IPS-18a (cell line): ENCODE measurements around the gene ZBTB26.
"Not testable (repeated sequence)": the region's sequence is repeated elsewhere in the genome, so short reads cannot be mapped to it uniquely, and the experiment has no call there.

Source experiments
- H3K27ac ChIP-seq: one replicate; pipeline ENCODE4 v1.5.1; 2013; ENCODE audit warnings: low read length
- H3K27me3 ChIP-seq: one replicate; pipeline ENCODE4 v1.6.1; 2013; ENCODE audit warnings: mild to moderate bottlenecking, low read length; ENCODE audit not compliant: control insufficient read depth, insufficient read depth
- H3K36me3 ChIP-seq: one replicate; pipeline ENCODE4 v1.6.1; 2013; ENCODE audit warnings: low read depth, low read length; ENCODE audit not compliant: control insufficient read depth
- H3K4me1 ChIP-seq: one replicate; pipeline ENCODE4 v1.6.1; 2013; ENCODE audit warnings: low read depth, low read length; ENCODE audit not compliant: control insufficient read depth
- H3K4me3 ChIP-seq: one replicate; pipeline ENCODE4 v1.5.1; 2013; ENCODE audit warnings: low read length
- H3K9ac ChIP-seq: one replicate; pipeline ENCODE4 v1.6.1; 2013; ENCODE audit warnings: mild to moderate bottlenecking, low read length, moderate library complexity
- H3K9me3 ChIP-seq: one replicate; pipeline ENCODE4 v1.6.1; 2013; ENCODE audit warnings: low read depth, low read length; ENCODE audit not compliant: control insufficient read depth

The ZBTB26 gene

GRCh38 chr9:122922713-122923112 lies 8.6 kb downstream of the ZBTB26 start:
- Histone ChIP-seq H3K36me3 (peaks cover 15% of the 10 kb centered on the region), H3K27ac (no peak overlapping the region), H3K4me3 (no peak overlapping the region), H3K9ac (no peak overlapping the region), H3K27me3 (no peaks in the 10 kb centered on the region), H3K4me1 (peaks cover 13% of the 10 kb centered on the region), H3K9me3 (no peaks in the 10 kb centered on the region)

- Histone ChIP-seq H3K4me3 (no peak overlapping the region), H3K9ac (no peak overlapping the region), H3K4me1 (peaks cover 10% of the 10 kb centered on the region), H3K27me3 (no peaks in the 10 kb centered on the region), H3K36me3 (peaks cover 15% of the 10 kb centered on the region), H3K27ac (no peak overlapping the region), H3K9me3 (no peaks in the 10 kb centered on the region)
These were observed 13.0 kb downstream of the ZBTB26 start for GRCh38 chr9:122918310-122918709.

GRCh38 chr9:122912964-122913673 lies 18.2 kb downstream of the ZBTB26 start, which contains the start of gene ZBTB6:
Gene ZBTB6, minus strand, starts transcription at chr9:122913323. Its CDS starts 1,251 bp downstream, at chr9:122912072.
- Histone ChIP-seq H3K27me3 (no peaks in the 10 kb centered on the region), H3K9ac (peak within 1 kb of the TSS; percentile 90), H3K36me3 (peaks cover 20% of the 10 kb centered on the region), H3K9me3 (no peaks in the 10 kb centered on the region), H3K4me3 (peak within 1 kb of the TSS; percentile 95), H3K27ac (peak within 1 kb of the TSS; percentile 95), H3K4me1 (peaks cover 4% of the 10 kb centered on the region)

DNA sequence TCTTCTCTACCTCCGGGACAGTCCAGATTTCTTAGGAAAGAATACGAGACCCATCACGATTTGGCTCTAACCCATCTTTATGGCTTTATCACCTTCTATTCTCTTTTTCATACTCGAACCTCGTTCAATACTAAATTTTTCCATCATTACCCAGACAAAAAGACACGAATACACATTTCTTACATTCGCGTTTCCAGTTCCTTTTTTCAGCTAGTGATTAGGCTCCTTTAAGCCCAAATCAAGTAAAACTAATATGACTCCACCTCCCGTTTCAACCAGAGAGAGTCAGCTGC lies 18.7 kb downstream of the ZBTB26 start:
- H3K27ac ChIP-seq = peak overlapping the region; percentile 95

GRCh38 chr9:122906122-122906521 lies 25.2 kb downstream of the ZBTB26 start:
- H3K4me1 ChIP-seq = peaks cover 11% of the 10 kb centered on the region
- H3K27ac ChIP-seq, H3K9me3 ChIP-seq, H3K27me3 ChIP-seq, H3K9ac ChIP-seq, H3K4me3 ChIP-seq: not testable (repeated sequence)
- peaks cover 14% of the 10 kb centered on the region for H3K36me3 ChIP-seq

More for the DNA sequence above, 18.7 kb downstream of the ZBTB26 start:
- peak overlapping the region; percentile 95 for H3K4me3 ChIP-seq
- peak overlapping the region; percentile 90 for H3K9ac ChIP-seq
- no peaks in the 10 kb centered on the region for H3K27me3 ChIP-seq
- no peaks in the 10 kb centered on the region for H3K9me3 ChIP-seq
- peaks cover 20% of the 10 kb centered on the region for H3K36me3 ChIP-seq
- peaks cover 4% of the 10 kb centered on the region for H3K4me1 ChIP-seq

DNA sequence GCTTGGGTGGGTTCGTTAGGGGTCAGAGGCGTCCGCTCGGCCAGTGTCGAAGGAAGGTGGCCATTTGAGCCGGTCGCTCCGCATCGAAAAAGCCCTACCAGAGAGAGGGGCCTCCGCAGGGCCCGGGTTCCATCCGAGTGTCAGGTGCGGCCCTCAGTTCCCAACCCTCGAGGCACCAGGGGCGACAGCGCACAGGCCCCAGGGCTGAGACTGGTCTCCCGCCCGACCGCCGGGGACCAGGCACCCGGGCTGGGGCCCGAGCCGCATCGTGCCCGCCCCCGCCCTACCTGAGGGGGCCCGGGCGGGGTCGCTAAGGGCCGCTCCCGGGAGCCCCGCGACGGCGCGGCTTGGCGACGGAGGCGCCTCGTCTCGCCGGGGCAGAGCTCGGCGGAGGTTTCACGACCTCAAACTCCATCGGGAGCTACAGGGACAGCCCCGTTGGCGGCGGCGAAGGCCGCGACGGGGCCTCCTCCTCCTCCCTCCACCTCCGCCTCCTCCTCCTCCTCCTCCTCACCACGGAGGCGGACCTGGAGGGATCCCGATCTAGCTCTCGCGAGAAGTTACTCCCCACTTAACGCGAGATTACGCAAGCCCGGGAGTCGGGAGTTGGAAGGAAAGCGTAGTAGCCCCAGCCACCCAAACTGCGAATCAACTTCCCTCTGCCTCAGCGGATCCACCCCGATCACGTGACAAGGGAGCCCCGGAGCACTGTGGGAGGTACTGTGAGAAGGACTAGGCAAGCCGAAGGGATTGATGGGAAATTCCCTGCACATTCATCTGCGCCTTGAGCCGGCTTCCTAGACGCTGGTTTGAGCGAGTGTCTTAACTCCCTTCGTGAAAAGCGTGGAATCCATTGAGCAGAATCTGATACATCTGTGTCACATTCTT lies 26.2 kb downstream of the ZBTB26 start, which contains the start of gene RC3H2:
RC3H2 (minus strand) TSS at position 537 of the 888 bp plus-strand sequence. CDS start 7,850 bp downstream, outside the sequence.
- H3K27ac ChIP-seq = peak within 1 kb of the TSS; percentile 92
- H3K4me3 ChIP-seq = peak within 1 kb of the TSS; percentile 99
- no peaks in the 10 kb centered on the region for H3K27me3 ChIP-seq
- peak within 1 kb of the TSS; percentile 100 for H3K9ac ChIP-seq
- H3K4me1 ChIP-seq = peaks cover 11% of the 10 kb centered on the region
- no peaks in the 10 kb centered on the region for H3K9me3 ChIP-seq
- H3K36me3 ChIP-seq = peaks cover 4% of the 10 kb centered on the region

- Histone ChIP-seq H3K27me3 (no peaks in the 10 kb centered on the region), H3K27ac (peak overlapping the region; percentile 92), H3K9me3 (no peaks in the 10 kb centered on the region), H3K4me3 (peak overlapping the region; percentile 99), H3K36me3 (peaks cover 2% of the 10 kb centered on the region), H3K9ac (peak overlapping the region; percentile 100), H3K4me1 (peaks cover 11% of the 10 kb centered on the region)
These were observed 26.9 kb downstream of the ZBTB26 start for GRCh38 chr9:122904466-122904822.

- no peak overlapping the region for H3K4me3 ChIP-seq
- H3K27ac ChIP-seq = no peak overlapping the region
These were observed 30.5 kb downstream of the ZBTB26 start for GRCh38 chr9:122900791-122901190.

GRCh38 chr9:122897969-122898368 lies 33.3 kb downstream of the ZBTB26 start:
- no peak overlapping the region for H3K9ac ChIP-seq
- peaks cover under 1% of the 10 kb centered on the region for H3K4me1 ChIP-seq
- no peaks in the 10 kb centered on the region for H3K27me3 ChIP-seq
- no peak overlapping the region for H3K4me3 ChIP-seq
- no peak overlapping the region for H3K27ac ChIP-seq
- no peaks in the 10 kb centered on the region for H3K9me3 ChIP-seq
- peaks cover 31% of the 10 kb centered on the region for H3K36me3 ChIP-seq

More at GRCh38 chr9:122900791-122901190, 30.5 kb downstream of the ZBTB26 start:
- no peaks in the 10 kb centered on the region for H3K27me3 ChIP-seq
- peaks cover 11% of the 10 kb centered on the region for H3K4me1 ChIP-seq
- H3K9me3 ChIP-seq = no peaks in the 10 kb centered on the region
- H3K36me3 ChIP-seq = peaks cover 12% of the 10 kb centered on the region
- H3K9ac ChIP-seq = no peak overlapping the region

DNA sequence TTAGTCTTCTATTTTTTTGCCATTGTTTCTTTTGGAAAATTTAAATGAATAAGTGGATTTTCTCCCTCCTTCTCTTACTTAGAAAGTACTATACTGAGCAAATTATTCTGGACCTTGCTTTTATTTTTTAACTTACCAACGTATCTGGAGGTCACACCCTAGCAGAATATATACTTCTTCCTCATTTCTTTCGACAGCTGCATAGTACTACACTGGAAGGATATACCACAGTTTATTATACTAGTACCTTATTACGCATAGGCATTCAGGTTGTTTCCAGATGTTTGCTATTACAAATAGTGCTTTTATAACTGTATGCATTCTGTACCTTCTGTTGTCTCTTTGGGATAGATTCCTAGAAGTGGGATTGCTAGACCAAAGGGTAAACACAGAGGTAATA lies 42.8 kb downstream of the ZBTB26 start:
- Histone ChIP-seq H3K36me3 (peaks cover 52% of the 10 kb centered on the region), H3K4me3 (no peak overlapping the region)

DNA sequence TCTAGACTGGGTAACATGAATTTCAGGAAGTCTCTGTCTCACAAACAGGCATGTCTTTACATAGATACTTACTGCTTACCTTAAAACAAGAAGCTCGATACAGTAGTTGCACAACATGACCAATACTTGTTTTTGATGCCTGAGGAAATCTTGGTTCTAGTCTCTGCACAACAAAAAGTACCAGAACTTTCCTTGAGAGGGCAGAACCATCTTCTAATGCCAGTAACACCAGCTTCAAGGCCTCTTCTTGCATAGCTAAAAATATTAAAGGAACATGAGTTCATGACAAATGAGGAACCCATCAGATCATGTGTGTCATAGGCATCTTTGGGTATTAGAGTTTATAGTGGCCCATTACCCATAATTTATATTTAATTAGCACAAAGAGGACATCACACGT lies 48.2 kb downstream of the ZBTB26 start:
- H3K4me3 ChIP-seq = no peak overlapping the region
- H3K27ac ChIP-seq = no peak overlapping the region
- H3K9ac ChIP-seq = no peak overlapping the region
- no peaks in the 10 kb centered on the region for H3K9me3 ChIP-seq
- H3K27me3 ChIP-seq = no peaks in the 10 kb centered on the region
- peaks cover 52% of the 10 kb centered on the region for H3K36me3 ChIP-seq
- H3K4me1 ChIP-seq = no peaks in the 10 kb centered on the region

More for the DNA sequence above, 42.8 kb downstream of the ZBTB26 start:
- Histone ChIP-seq H3K9me3 (no peaks in the 10 kb centered on the region), H3K27ac (no peak overlapping the region), H3K9ac (no peak overlapping the region), H3K27me3 (no peaks in the 10 kb centered on the region), H3K4me1 (no peaks in the 10 kb centered on the region)
